ENCODE results near the gene PTPN2. TPM values are rescaled to one million over a fixed set of nuclear protein-coding genes. Genes with fewer than 3 reads are reported as not detected.

PTPN2 gene
- total and polyA plus RNA-seq, 12 donors, result 13.1 to 60.4 (median 31.2) TPM

DNA sequence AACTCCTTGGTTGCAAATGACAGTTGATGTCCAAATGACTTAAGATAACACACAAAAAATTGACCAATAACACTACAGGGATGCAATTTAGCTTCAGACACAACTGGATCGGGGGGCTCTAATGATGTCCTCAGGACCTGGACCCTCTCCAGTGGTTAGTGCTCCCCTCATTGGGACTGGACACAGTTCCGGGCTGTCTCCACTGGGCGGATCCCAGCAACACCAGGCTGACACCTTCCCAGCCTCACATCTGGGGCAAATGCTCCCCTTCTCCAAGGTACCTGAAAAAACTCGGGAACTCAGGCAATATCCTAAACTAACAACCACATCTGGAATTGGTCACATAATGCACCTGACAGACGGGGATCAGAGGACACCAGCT lies 132.5 kb downstream of the PTPN2 start:
- WGBS, 4 donors, result 87 to 100% (median 96%) methylated on average over 2 to 5 of the region's 5 CpGs
- H3K27me3 ChIP-seq, result no peaks in the 10 kb centered on the region
- no peak for TF ChIP-seq POLR2A (IDR thresholded peaks at IDR 0.05)
- TF ChIP-seq, protein P1, sequence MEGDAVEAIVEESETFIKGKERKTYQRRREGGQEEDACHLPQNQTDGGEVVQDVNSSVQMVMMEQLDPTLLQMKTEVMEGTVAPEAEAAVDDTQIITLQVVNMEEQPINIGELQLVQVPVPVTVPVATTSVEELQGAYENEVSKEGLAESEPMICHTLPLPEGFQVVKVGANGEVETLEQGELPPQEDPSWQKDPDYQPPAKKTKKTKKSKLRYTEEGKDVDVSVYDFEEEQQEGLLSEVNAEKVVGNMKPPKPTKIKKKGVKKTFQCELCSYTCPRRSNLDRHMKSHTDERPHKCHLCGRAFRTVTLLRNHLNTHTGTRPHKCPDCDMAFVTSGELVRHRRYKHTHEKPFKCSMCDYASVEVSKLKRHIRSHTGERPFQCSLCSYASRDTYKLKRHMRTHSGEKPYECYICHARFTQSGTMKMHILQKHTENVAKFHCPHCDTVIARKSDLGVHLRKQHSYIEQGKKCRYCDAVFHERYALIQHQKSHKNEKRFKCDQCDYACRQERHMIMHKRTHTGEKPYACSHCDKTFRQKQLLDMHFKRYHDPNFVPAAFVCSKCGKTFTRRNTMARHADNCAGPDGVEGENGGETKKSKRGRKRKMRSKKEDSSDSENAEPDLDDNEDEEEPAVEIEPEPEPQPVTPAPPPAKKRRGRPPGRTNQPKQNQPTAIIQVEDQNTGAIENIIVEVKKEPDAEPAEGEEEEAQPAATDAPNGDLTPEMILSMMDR (IDR thresholded peaks at IDR 0.05), result no peak

DNA sequence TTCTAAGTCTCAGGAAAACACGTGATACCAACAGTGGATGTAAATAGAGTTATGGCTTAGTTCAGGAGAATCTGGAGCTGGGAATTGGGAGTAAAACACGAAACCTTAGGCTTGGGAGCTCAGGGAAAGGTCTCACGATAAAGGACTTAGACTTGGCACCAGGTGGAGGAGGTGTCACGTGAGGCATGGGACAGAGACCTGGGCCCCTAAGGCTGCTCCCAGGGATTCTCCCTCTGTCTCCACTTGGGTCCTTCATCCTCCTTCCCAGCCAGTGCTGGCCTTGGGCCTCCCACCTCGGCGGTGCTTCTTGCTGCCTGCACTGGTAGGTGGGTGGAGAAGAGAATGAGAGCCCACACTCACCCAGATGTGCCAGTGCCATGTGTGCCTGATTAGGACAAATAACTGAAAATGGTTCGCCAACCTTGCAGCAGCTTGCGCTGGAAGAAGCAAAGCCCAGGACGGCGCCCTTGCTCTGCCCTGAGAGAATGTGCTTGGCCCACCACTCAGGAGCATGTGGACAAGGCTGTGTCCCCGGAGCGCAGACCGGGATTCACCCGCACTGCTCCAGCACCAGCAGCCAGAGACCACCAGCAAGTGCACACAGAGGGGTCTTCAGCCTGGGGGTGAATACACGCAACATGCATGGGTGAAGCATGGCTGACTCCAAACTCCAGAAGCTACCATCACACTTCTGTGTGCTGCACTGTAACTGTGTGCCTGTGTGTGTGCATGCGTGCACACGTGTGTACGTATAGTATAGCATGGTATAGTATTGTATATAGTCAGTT lies 133.1 kb downstream of the PTPN2 start:
- 82 to 93% (median 87%) methylated on average over 10 to 18 of the region's 18 CpGs for WGBS, 4 donors
- Histone ChIP-seq H3K4me1 (replicated peaks in 1 of 2) (peaks cover 0 to 7% of the 10 kb centered on the region in 2 donors), H3K9me3 (replicated peaks in 1 of 3) (no peaks in the 10 kb centered on the region), H3K27me3 (no peaks in the 10 kb centered on the region), H3K36me3 (replicated peaks in 1 of 2) (no peaks in the 10 kb centered on the region), H3K27ac (peak overlapping the region in 1 of 5 donors; percentile 49), H3K4me3 (no peak overlapping the region)
- no peak for DNase-seq
- intact Hi-C loops (cut with DNase I), result no loop called here
- TF ChIP-seq, protein P1 (IDR thresholded peaks at IDR 0.05), result no peak
- TF ChIP-seq POLR2A (IDR thresholded peaks at IDR 0.05), result no peak

More for the DNA sequence above, 132.5 kb downstream of the PTPN2 start:
- peak in 1 of 7 donors; percentile 40 for DNase-seq
- Histone ChIP-seq H3K9me3 (replicated peaks in 1 of 3) (no peaks in the 10 kb centered on the region), H3K36me3 (replicated peaks in 1 of 2) (no peaks in the 10 kb centered on the region), H3K27ac (no peak overlapping the region), H3K4me3 (no peak overlapping the region), H3K4me1 (replicated peaks in 1 of 2) (peaks cover 0 to 7% of the 10 kb centered on the region in 2 donors)
- intact Hi-C loops (cut with DNase I), result no loop called here

DNA sequence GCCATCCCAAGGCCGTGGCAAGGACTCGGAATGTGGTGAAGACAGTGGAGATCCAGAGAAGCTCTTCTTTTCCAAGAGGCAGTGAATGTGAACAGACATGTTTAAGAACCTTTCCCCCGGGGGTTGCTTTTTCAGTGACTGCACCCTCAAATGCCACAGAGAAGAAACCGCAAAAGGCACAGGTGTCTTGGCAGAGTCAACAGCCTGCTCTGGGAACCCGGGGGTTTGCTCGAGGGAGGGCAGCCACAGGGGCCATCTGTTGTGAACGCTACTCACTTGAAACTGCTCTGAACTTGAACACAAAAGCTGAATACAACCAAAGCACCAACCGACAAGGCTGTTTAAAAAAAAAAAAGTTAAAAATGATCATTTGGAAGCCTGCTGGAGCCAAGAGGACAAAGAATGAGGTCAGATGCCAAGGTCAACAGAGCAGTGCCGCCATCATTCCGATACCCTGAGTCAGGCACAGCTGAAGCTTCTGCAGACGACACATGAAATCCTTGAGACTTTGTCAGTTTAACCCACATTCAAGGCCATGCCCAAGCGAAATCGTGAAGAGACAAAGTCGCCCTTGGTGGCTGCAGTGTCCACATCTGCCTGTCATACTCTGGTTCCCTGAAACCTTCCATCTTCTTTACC lies 133.8 kb downstream of the PTPN2 start:
- Histone ChIP-seq H3K4me1 (replicated peaks in 1 of 2) (peaks cover 0 to 7% of the 10 kb centered on the region in 2 donors), H3K4me3 (no peak overlapping the region), H3K36me3 (replicated peaks in 1 of 2) (no peaks in the 10 kb centered on the region), H3K27me3 (no peaks in the 10 kb centered on the region), H3K9me3 (replicated peaks in 1 of 3) (no peaks in the 10 kb centered on the region), H3K27ac (peak overlapping the region in 1 of 5 donors; percentile 49)
- DNase-seq, result peak; percentile 24 to 81 (median 69)
- 44 to 59% (median 55%) methylated on average over 14 of the region's 14 CpGs for WGBS, 4 donors
- no peak for TF ChIP-seq POLR2A (IDR thresholded peaks at IDR 0.05)
- TF ChIP-seq, protein P1 (IDR thresholded peaks at IDR 0.05), result no peak
- intact Hi-C loops (cut with DNase I), result no loop called here

DNA sequence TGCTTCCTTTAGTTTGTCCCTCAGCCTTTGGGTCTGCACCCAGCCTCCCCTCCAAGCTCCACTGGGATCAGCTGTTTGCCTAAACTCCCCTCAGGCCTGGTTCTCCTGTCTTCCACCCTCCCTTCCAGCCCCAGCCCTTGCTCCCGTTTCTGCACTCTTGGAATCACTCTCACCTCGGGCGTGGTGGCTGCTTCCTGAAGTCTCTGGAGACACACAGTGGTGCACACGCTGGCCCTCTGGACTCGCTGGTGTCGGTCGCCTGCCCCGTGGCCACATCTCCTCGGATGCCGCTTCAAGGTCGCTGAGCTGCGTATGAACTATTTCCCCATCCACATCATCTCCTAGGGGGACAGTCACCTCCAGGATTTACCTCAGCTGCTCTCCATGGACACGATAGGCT lies 134.9 kb downstream of the PTPN2 start:
- H3K27me3 ChIP-seq, result no peaks in the 10 kb centered on the region
- no peak overlapping the region for H3K27ac ChIP-seq
- DNase-seq, result no peak
- no peaks in the 10 kb centered on the region for H3K36me3 ChIP-seq (replicated peaks in 1 of 2)
- H3K9me3 ChIP-seq (replicated peaks in 1 of 3), result no peaks in the 10 kb centered on the region
- intact Hi-C loops (cut with DNase I), result loop anchor here in 1 of 2 donors (10.0 kb wide), 1 partner anchor 146 kb away; no protein-coding TSS in a partner anchor
- no peak overlapping the region for H3K4me3 ChIP-seq
- 78 to 88% (median 84%) methylated on average over 13 of the region's 13 CpGs for WGBS, 4 donors
- no peak for TF ChIP-seq POLR2A (IDR thresholded peaks at IDR 0.05)
- TF ChIP-seq, protein P1 (IDR thresholded peaks at IDR 0.05), result no peak
- H3K4me1 ChIP-seq (replicated peaks in 1 of 2), result peaks cover 0 to 7% of the 10 kb centered on the region in 2 donors
